GM18505 (cell line): ENCODE measurements around the gene BBS9.
A peak's percentile ranks its signal among the peaks of the same experiment; 100 is the strongest.

ENCODE experiments used
- ATAC-seq: cut with Tn5 transposase; IDR thresholded peaks from one replicate; pipeline ENCODE4 v1.9.1; 2021; ENCODE audit not compliant: unreplicated experiment
- POLR2A ChIP-seq: IDR thresholded peaks from 4 replicates; pipeline ENCODE4 v1.6.1; 2011; ENCODE audit warnings: borderline replicate concordance; ENCODE audit not compliant: insufficient read depth, insufficient read length; ENCODE audit errors: extremely low read depth

BBS9 gene

DNA sequence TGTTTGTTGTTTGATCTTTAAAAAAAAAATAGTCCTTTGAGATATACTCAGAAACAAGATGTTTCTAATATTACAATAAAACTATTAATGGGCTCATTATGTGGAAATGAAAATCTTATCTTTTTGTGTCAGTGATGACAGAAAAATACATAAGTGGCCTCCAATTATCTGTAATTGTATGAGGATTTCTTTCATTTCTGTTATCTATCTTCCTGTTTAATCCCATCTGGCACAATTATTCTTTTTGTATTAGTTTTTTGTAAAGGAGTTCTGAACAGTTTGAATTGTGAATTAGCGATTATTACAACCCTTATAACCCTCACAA, 270.8 kb downstream of the BBS9 start:
- no peak for ATAC-seq
- TF ChIP-seq POLR2A: no peak

DNA sequence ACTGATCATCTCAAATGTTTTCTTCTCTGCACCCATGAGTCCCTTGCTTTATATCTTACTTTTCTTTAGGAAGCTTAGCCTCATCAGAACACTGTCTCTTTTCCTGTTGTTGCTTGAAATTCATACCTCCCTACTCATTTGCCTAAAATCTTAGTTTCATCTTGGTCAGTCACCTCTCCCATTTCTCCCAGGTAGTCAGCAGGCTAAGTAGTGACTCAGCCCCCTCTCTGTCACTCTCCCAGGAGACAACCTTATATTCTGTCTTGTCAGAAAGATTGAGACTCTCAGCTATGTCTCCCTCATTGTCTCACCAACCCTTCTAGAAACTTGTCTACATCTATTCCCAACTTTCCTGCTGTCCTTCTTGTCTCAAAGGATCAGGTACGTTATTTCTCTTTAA, 280.9 kb downstream of the BBS9 start:
- no peak for ATAC-seq
- TF ChIP-seq POLR2A: no peak

DNA sequence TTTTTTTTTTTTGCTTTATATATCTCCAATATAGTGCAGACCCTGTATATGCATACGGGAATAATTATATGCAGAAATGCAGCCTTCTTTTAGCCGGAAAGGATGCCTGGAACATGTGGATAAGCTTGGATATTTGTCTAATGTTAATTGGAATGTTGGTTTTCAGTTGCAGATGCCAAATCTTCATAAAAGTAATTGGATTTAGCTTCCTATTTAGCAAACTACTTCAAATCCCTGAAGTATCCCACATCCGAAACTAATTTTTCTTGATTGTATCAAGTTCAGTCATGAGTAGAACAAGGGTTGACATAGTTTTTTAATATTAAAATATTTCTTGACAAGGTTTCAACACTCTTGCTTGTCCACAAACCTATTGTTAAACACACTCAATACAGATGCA, 281.7 kb downstream of the BBS9 start:
- no peak for ATAC-seq
- no peak for TF ChIP-seq POLR2A

DNA sequence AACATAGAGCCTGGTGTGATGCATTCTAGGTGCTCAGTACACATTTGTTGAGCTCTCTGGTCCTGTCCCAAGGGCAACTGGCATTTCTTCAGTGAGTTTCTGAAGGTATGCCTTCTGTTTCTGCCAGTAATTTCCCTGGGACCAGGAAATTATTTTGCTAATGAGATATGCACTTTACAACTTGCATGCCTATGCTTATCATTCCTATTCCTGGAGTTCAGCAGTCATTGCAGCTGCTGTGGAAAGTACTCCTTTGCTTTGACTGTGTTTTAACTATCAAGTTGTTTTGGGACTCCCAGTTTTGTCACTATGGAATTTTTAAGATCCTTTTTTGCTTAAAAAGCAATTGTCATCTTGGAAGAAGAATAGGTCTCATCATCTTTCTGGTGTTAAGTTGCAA, 283.0 kb downstream of the BBS9 start:
- TF ChIP-seq POLR2A: no peak
- ATAC-seq: no peak

DNA sequence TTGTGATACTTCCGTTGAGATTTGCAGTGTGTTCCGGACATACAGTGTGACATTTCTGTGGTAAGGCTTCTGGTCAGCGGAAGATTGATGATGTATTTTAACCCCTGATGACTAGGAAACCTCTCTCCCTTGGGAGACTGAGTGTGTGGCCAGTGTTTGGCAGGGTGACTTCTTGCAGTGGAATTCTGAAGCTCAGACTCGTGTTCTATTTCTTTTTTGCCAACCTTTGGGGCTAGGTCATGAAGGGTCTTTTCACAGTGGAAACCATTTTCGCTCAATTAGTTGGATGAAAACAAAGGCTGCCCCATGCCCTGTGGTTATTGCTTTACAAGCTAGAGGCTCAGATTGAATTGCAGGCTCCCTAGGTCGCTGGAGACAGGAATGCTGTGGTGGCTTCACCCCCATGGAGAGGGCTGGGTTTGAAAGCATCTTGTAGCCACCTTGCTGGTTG, 288.9 kb downstream of the BBS9 start:
- no peak for ATAC-seq
- TF ChIP-seq POLR2A: no peak

- no peak for ATAC-seq
- TF ChIP-seq POLR2A: no peak
Observed at GRCh38 chr7:33420311-33420940, 291.1 kb downstream of the BBS9 start.

GRCh38 chr7:33421429-33421828, 292.1 kb downstream of the BBS9 start:
- no peak for ATAC-seq
- TF ChIP-seq POLR2A: no peak

- ATAC-seq: no peak
- no peak for TF ChIP-seq POLR2A
Observed at GRCh38 chr7:33422141-33422540, 292.8 kb downstream of the BBS9 start.

DNA sequence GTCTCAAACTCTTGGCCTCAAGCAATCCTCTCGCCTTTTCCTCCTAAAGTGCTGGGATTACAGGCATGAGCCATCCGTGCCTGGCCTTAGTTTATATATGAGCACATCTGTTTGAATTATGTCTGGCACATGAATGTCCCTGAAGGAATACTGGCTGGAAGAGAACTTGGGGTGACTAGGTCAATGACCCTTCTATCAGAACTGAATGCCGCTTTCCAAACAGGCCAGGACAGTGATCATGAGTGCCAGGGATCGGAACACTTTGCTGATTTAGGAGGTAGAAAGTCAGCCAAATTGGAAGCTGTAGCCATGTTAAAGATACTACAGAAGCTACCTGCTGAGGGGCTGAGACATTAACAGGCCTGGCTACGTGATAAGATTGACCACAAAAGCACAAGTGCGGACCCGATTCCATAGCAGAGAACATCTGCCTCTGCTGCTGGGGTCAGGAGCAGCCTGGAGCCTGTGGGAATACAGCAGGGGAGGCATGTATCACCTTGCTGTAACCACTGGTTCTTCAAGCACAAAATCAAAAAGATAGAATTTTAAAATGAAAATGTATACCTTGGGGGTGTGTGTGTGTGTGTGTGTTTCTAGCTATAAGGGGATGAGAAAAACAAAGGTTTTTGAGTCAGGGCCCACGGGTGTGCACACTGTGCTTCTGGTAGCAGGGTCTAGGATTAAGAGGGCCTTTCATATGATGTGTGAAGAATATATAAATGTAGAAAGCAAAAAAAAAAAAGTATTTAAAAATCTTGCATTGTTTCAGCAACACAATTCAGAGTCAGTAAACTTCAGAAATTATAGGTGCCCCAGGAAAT, 293.7 kb downstream of the BBS9 start:
- no peak for TF ChIP-seq POLR2A
- ATAC-seq: peak; percentile 40

DNA sequence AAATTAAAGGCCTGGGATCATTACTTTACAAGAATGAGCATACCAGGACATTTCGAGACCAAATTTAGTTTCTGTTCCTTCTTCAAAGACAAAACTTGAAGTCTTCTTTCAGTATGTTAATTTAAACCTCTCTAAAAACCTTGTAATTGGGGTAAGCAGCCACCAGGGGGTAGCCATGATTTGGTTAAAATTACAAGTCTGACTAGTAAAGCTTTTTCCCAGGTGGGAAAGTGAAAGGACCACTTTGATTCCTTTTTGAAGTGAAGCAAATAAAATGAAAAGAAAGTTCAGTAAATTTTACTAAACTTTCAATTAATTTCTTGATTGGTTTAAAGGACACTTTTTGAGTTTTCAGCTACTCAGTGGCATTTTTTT, 294.3 kb downstream of the BBS9 start:
- TF ChIP-seq POLR2A: no peak
- peak; percentile 95 for ATAC-seq

GRCh38 chr7:33425395-33425794, 296.0 kb downstream of the BBS9 start:
- TF ChIP-seq POLR2A: no peak
- no peak for ATAC-seq

DNA sequence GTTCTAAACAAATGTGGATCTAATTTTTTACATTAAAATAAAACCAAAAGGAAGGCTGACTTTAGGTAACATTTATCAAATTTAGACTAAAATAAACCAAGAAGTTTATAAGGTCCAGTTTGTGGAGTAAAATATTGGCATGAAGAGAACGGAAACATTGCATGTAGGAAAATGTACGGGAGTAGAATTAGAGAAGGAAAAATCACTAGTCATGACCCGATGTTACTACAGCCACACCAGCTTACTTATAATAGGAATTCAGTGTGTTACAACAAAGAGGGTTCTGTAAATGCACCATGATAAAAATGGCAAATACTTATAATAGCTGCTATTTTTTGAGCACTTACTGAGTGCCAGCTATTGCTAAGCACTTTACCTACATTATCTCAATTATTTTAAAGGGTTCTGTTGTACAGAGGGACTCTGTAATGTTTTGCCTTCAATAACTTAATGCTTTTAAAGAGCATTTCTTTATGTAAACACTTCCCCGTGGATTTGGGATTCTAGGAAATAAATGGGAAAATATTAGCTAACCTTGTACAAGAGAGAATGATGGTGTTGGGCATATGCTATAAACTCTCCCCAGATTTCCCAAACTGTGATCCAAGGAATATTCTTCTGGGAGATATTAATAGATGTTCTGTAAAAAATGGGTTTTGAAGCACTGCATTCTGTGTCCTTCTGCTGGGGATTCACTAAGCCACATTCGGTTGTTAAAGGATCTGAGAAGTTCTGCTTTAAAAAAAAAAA, 296.7 kb downstream of the BBS9 start:
- no peak for ATAC-seq
- no peak for TF ChIP-seq POLR2A

DNA sequence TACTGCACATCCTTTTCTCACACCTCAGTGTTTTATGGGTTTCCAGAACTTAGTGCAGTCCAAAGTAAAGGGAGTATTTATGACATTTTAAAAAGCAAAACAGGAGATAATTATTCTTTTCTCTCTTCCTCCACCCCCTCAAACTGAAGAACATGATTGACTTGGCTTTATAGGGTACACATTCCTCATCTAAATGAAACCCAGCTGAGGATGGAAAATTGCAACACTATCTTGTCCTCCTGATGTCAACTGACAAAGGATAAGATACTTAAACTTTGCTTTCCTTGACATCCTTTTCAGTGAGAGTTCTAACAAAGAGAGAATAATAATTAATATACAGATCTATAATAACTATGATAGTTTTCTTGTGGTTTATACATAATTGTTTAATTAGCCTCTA, 299.1 kb downstream of the BBS9 start:
- ATAC-seq: no peak
- TF ChIP-seq POLR2A: no peak

- no peak for ATAC-seq
Observed at GRCh38 chr7:33431543-33431942, 302.2 kb downstream of the BBS9 start.

More at GRCh38 chr7:33431543-33431942, 302.2 kb downstream of the BBS9 start:
- TF ChIP-seq POLR2A: no peak
